HG02571 (cell line): ENCODE measurements around the gene GDF11.
A peak's percentile ranks its signal among the peaks of the same experiment; 100 is the strongest.

Source experiments
- ATAC-seq: cut with Tn5 transposase; IDR thresholded peaks from one replicate; pipeline ENCODE4 v1.9.1; 2021; ENCODE audit warnings: mild to moderate bottlenecking, moderate library complexity; ENCODE audit not compliant: unreplicated experiment

GDF11 gene

GRCh38 chr12:55742719-55743405, at the start of gene GDF11:
TSS of gene GDF11 (plus strand) at chr12:55743122. CDS start at chr12:55743317, 195 bp downstream.
- ATAC-seq = peak; percentile 28

- ATAC-seq = no peak
Observed at GRCh38 chr12:55693323-55694187, 49.4 kb upstream of the GDF11 start.

DNA sequence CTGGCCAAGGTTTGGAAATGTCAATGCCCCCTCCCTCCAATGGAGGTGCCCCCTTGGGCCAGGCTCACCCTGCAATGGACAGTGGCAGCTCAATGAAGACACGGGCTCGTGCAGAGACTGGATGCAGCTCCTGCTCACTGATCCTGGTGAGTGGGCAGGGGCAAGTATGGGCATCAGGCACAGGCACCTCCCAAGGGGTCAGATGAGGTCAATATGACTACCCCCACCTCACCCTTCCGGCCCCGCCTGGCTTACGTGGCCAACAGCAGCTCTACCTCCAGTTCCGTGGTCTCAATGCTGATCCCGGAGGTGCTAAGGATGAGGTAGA, 48.8 kb upstream of the GDF11 start:
- no peak for ATAC-seq

DNA sequence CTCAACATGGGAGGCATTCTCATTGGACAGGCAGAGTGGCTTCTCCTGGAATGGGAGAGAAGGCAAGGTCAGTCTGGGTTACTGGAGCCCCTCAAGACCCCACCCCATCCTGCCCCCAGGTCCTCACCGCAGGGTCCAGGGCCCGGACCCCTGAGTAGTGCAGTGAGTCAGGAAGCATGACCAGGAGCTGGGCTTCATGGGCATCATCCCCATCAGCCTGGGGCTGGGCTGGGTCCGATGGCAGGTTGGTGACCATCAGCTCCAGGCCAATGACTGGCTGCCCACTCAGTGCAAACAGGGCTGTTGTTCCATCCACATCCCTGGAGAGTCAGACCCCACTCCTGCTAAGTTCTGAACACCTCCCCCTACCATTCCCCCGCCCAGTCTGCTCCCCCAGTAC, 48.3 kb upstream of the GDF11 start:
- no peak for ATAC-seq

DNA sequence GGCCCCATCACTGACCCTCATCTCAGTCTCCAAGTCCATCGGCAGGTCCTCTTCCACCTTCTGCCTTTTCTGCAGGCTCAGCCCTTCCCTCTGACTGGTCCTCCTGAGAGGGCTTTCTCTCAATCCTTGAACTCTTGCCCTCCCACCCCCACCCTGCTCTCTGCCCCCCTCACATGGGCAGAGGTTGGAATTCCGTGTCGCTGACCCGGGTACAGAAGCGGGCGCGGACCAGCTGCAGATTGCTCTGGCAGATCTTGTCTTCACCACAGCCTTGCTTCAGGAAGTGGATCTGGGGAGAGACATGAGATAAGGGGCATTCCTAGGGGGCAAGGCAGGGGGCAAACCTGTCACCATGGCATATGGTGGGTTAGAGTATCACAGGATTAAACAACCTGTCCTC, 47.6 kb upstream of the GDF11 start:
- ATAC-seq = no peak

GRCh38 chr12:55696141-55696540, 46.8 kb upstream of the GDF11 start:
- ATAC-seq = no peak

- ATAC-seq = no peak
Observed at GRCh38 chr12:55696796-55697462, 46.0 kb upstream of the GDF11 start.

- ATAC-seq = no peak
Observed at GRCh38 chr12:55697686-55698085, 45.2 kb upstream of the GDF11 start.

GRCh38 chr12:55698241-55698955, 44.5 kb upstream of the GDF11 start:
- ATAC-seq = no peak

DNA sequence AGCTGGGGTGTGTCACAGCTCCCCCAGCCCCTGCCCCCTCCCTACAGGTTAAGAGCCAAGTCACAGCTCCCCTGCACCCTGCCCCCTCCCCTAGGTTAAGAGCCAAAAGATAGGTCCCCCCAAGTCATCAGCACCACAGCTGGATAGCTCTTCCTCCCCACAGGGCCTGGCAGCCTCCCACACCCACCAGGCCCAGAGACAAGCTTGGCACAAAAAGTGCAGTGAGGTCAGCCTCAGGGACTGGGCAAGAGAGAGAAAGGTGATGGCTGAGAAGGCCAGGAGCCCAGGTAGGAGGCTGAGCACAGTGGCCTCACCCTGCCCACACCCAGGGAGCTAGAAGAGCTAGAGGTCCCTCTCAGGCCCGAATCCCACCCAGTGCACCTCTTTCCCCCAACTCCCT, 44.0 kb upstream of the GDF11 start:
- ATAC-seq = no peak

GRCh38 chr12:55699471-55700055, 43.4 kb upstream of the GDF11 start:
- no peak for ATAC-seq

DNA sequence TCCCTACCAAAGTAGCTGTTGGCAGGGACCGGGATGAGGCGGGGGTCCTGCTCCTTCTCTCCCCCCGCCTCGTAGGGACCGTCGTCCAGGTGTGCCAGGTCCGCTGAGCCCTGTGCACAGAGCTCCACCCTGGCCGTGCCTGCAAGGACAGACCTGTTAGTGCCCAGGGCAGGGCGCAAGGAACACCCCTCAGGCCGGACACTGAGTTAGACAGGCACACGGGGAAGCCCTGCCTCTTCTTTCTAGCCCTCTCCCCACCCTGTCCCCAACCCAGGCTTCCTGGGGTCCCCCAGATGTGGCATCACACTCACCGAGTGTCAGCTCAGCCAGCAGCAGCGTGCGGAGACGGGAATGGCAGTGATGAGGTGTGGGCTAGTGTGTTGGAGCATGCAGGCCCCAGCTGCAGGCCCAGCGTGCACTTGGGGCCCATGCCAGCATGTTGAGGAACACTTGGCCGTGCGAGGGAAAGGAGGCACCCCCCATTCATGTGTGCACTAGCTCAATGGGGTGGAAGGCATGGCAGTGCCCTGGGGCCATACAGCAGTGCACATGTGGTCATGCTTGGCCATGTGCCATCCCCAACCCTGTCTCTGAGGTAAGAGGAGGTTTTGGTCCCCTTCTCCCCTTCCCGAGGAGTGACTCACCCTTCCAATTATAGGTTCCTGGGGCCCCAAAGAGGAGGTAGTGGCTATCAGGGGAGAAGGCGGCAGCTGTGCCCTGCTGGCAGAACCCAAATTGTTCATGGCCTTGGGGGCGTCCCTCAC, 42.5 kb upstream of the GDF11 start:
- ATAC-seq = no peak

DNA sequence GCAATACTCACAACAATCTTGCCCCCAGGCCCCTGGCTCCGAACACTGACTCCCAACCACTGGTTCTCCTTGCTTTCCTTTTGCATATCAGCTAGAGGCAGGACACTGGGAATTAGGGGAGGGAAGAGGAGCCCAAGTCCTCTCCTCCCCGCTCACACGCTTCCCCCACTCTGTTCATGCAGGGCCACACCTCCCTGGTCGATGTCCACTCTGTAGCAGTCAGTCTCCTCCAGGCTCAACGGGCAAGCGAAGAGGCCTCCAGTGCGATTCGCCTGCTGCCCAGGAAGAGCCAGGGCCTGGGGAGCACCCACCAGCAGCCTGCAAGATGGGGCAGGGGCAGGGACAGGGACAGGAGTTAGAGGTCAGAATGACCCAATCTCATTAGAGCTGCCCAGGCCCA, 40.1 kb upstream of the GDF11 start:
- ATAC-seq = no peak

GRCh38 chr12:55703288-55703687, 39.6 kb upstream of the GDF11 start:
- no peak for ATAC-seq

- no peak for ATAC-seq
Observed at GRCh38 chr12:55703901-55704761, 38.8 kb upstream of the GDF11 start.

- ATAC-seq = no peak
Observed at GRCh38 chr12:55704824-55705718, 37.9 kb upstream of the GDF11 start.

- ATAC-seq = no peak
Observed at GRCh38 chr12:55705782-55706402, 37.0 kb upstream of the GDF11 start.
